Mesenchymal stem cell (in vitro differentiated cells and primary cell): ENCODE data around the gene ILKAP.

ENCODE experiments used
- DNase-seq: peaks from one replicate; pipeline ENCODE4 v3.0.0-alpha.2; 2013
- H2AFZ ChIP-seq: one replicate; pipeline ENCODE4 v1.6.1; 2013; ENCODE audit warnings: low read depth, mild to moderate bottlenecking, control low read depth, inconsistent platforms, low read length, moderate library complexity
- H2AK5ac ChIP-seq: 2 replicates; pipeline ENCODE4 v1.6.1; 2013; ENCODE audit warnings: low read length, moderate library complexity, mild to moderate bottlenecking, inconsistent platforms; ENCODE audit not compliant: severe bottlenecking
- H2BK120ac ChIP-seq: one replicate; pipeline ENCODE4 v1.6.1; 2013; ENCODE audit warnings: low read depth, mild to moderate bottlenecking, inconsistent platforms, low read length, moderate library complexity
- H2BK12ac ChIP-seq, 2 experiments: one replicate each; pipeline ENCODE4 v1.6.1; 2013; ENCODE audit warnings: inconsistent platforms in 2 of 2, low read length in 2 of 2, mild to moderate bottlenecking in 2 of 2, moderate library complexity in 2 of 2, control low read depth in 1 of 2
- H2BK15ac ChIP-seq: one replicate; pipeline ENCODE4 v1.6.1; 2013; ENCODE audit warnings: mild to moderate bottlenecking, low read depth, inconsistent platforms; ENCODE audit not compliant: poor library complexity, severe bottlenecking
- H2BK5ac ChIP-seq: 2 replicates; pipeline ENCODE4 v1.6.1; 2013; ENCODE audit warnings: low read depth, mild to moderate bottlenecking, low read length, control low read depth, inconsistent platforms; ENCODE audit not compliant: poor library complexity, severe bottlenecking
- H3K14ac ChIP-seq, 2 experiments: one replicate each; pipeline ENCODE4 v1.6.1; 2013; ENCODE audit warnings: inconsistent platforms in 2 of 2, low read length in 2 of 2, control low read depth in 1 of 2, mild to moderate bottlenecking in 1 of 2, moderate library complexity in 1 of 2
- H3K18ac ChIP-seq, 2 experiments: one replicate each; pipeline ENCODE4 v1.6.1; 2013; ENCODE audit warnings: inconsistent platforms in 2 of 2, low read length in 2 of 2, control low read depth in 1 of 2, low read depth in 1 of 2, mild to moderate bottlenecking in 1 of 2
- H3K23ac ChIP-seq, 2 experiments: one replicate each; pipeline ENCODE4 v1.6.1; 2013; ENCODE audit warnings: inconsistent platforms in 2 of 2, low read length in 2 of 2, mild to moderate bottlenecking in 2 of 2, moderate library complexity in 2 of 2, control low read depth in 1 of 2
- H3K27ac ChIP-seq: 2 replicates; pipeline ENCODE4 v1.5.1; 2013; ENCODE audit warnings: mild to moderate bottlenecking, moderate library complexity, low read length, control low read depth, inconsistent platforms; ENCODE audit not compliant: poor library complexity, severe bottlenecking
- H3K27me3 ChIP-seq, 2 experiments: 2 replicates each; pipeline versions ENCODE4 v1.6.1 to v1.7.0; 2013; ENCODE audit warnings: low read length in 2 of 2, mild to moderate bottlenecking in 2 of 2, moderate library complexity in 2 of 2, control low read depth in 1 of 2, inconsistent platforms in 1 of 2; ENCODE audit not compliant: control insufficient read depth in 1 of 2, insufficient read depth in 1 of 2
- H3K36me3 ChIP-seq, 2 experiments: 2 replicates each; pipeline versions ENCODE4 v1.6.1 to v1.7.0; 2013; ENCODE audit warnings: low read length in 2 of 2, control low read depth in 1 of 2, inconsistent platforms in 1 of 2, low read depth in 1 of 2, mild to moderate bottlenecking in 1 of 2; ENCODE audit not compliant: insufficient read depth in 2 of 2, control insufficient read depth in 1 of 2
- H3K4ac ChIP-seq, 2 experiments: one replicate each; pipeline ENCODE4 v1.6.1; 2013; ENCODE audit warnings: inconsistent platforms in 2 of 2, low read length in 2 of 2, mild to moderate bottlenecking in 2 of 2, moderate library complexity in 2 of 2, control low read depth in 1 of 2, low read depth in 1 of 2
- H3K4me1 ChIP-seq: 2 replicates; pipeline ENCODE4 v1.6.1; 2013; ENCODE audit warnings: low read depth, low read length, control low read depth; ENCODE audit not compliant: control insufficient read depth, insufficient read depth
- H3K4me2 ChIP-seq: 2 replicates; pipeline ENCODE4 v1.6.1; 2013; ENCODE audit warnings: low read length, mild to moderate bottlenecking, inconsistent platforms; ENCODE audit not compliant: poor library complexity, severe bottlenecking
- H3K4me3 ChIP-seq, 2 experiments: 2 replicates each; pipeline versions ENCODE4 v1.5.1 to v1.7.0; 2013; ENCODE audit warnings: low read length in 2 of 2, mild to moderate bottlenecking in 2 of 2, control low read depth in 1 of 2, low read depth in 1 of 2; ENCODE audit not compliant: insufficient read depth in 1 of 2
- H3K79me1 ChIP-seq: replicated peaks from 2 replicates; pipeline ENCODE4 v1.6.1; 2013; ENCODE audit warnings: mild to moderate bottlenecking, control low read depth, low read length, inconsistent platforms; ENCODE audit not compliant: poor library complexity, severe bottlenecking
- H3K9ac ChIP-seq: 2 replicates; pipeline ENCODE4 v1.7.0; 2013; ENCODE audit warnings: mild to moderate bottlenecking, low read length, moderate library complexity
- H3K9me3 ChIP-seq: 2 replicates; pipeline ENCODE4 v1.7.0; 2013; ENCODE audit warnings: mild to moderate bottlenecking, low read length; ENCODE audit not compliant: control insufficient read depth
- H4K8ac ChIP-seq: one replicate; pipeline ENCODE4 v1.6.1; 2013; ENCODE audit warnings: inconsistent platforms, mild to moderate bottlenecking, low read length, moderate library complexity
- H4K91ac ChIP-seq: one replicate; pipeline ENCODE4 v1.6.1; 2013; ENCODE audit warnings: mild to moderate bottlenecking, low read length, inconsistent platforms
- WGBS: methylation state at CpG from one replicate; pipeline ENCODE4 v1.1.7; 2013; ENCODE audit warnings: mixed read lengths; 5-methylcytosine and 5-hydroxymethylcytosine counted together

The ILKAP gene

DNA sequence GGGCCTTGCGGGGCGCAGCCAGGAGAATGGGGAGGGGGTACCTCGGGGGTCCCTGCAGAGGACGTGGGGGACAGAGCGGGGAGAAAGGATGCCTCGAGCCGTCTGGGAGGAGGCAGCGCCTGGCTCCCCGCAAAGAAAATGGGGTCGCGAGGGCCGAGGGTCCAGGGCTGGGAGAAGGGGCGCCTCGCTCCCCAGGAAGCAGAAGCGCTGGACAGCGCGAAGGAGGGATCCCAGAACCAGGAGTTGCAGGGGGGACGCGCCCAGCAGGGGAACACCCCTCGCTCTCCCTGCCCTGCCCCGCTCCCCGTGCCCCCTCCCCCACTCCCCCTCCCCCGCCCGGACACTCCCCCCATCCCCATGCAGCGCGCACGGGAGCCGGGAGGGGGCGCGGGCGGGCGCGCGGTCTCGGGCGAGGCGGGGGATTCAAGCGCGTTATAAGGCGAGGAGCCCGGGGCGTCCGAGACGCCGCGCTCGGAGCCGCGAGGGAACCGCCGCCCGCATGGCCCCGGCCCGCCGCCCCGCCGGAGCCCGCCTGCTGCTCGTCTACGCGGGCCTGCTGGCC is 44.9 kb downstream of the ILKAP start, which contains the start of gene ERFE:
ERFE (plus strand) TSS at position 462 of the 562 bp plus-strand sequence; CDS start at position 500, 38 bp downstream.
- Histone ChIP-seq H3K9me3 (no peaks in the 10 kb centered on the region), H3K27me3 (peaks cover 0 to 18% of the 10 kb centered on the region in 2 experiments), H2BK12ac (peak within 1 kb of the TSS in 1 of 2 experiments; percentile 6), H4K91ac (no peak within 1 kb of the TSS), H3K36me3 (no peaks in the 10 kb centered on the region), H3K23ac (no peak within 1 kb of the TSS), H4K8ac (no peak within 1 kb of the TSS), H3K79me1 (no peaks in the 10 kb centered on the region), H3K4me3 (peak within 1 kb of the TSS; percentile 45 to 72), H2BK120ac (peak within 1 kb of the TSS; percentile 50), H3K4me2 (peak within 1 kb of the TSS; percentile 69), H3K4ac (no peak within 1 kb of the TSS), H3K9ac (peak within 1 kb of the TSS; percentile 69), H2AFZ (no peak within 1 kb of the TSS), H3K4me1 (peaks cover 55% of the 10 kb centered on the region), H2BK5ac (no peak within 1 kb of the TSS), H2BK15ac (peak within 1 kb of the TSS; percentile 75), H2AK5ac (no peak within 1 kb of the TSS), H3K14ac (no peak within 1 kb of the TSS), H3K18ac (no peak within 1 kb of the TSS), H3K27ac (no peak within 1 kb of the TSS)
- peak; percentile 51 for DNase-seq
- WGBS, result 3% methylated on average over 31 of the region's 61 CpGs

- no peak overlapping the region for H3K4ac ChIP-seq
- no peak overlapping the region for H2BK12ac ChIP-seq
- H2BK120ac ChIP-seq, result no peak overlapping the region
- no peak overlapping the region for H4K8ac ChIP-seq
- H2AFZ ChIP-seq, result no peak overlapping the region
- H2BK5ac ChIP-seq, result no peak overlapping the region
- H3K9ac ChIP-seq, result no peak overlapping the region
- peak overlapping the region; percentile 75 for H2BK15ac ChIP-seq
- no peak overlapping the region for H3K14ac ChIP-seq
- H3K36me3 ChIP-seq, result no peaks in the 10 kb centered on the region
- peaks cover 50% of the 10 kb centered on the region for H3K4me1 ChIP-seq
- DNase-seq, result no peak
- no peak overlapping the region for H2AK5ac ChIP-seq
- H3K9me3 ChIP-seq, result no peaks in the 10 kb centered on the region
- H3K79me1 ChIP-seq, result no peaks in the 10 kb centered on the region
- H3K27ac ChIP-seq, result no peak overlapping the region
- H3K4me3 ChIP-seq, result no peak overlapping the region
- no peak overlapping the region for H3K23ac ChIP-seq
- no peak overlapping the region for H4K91ac ChIP-seq
- no peak overlapping the region for H3K18ac ChIP-seq
- H3K4me2 ChIP-seq, result no peak overlapping the region
- H3K27me3 ChIP-seq, result peaks cover 0 to 15% of the 10 kb centered on the region in 2 experiments
- WGBS, result 29% methylated on average over 21 of the region's 21 CpGs
These were observed 45.4 kb downstream of the ILKAP start for GRCh38 chr2:238158018-238158508.

DNA sequence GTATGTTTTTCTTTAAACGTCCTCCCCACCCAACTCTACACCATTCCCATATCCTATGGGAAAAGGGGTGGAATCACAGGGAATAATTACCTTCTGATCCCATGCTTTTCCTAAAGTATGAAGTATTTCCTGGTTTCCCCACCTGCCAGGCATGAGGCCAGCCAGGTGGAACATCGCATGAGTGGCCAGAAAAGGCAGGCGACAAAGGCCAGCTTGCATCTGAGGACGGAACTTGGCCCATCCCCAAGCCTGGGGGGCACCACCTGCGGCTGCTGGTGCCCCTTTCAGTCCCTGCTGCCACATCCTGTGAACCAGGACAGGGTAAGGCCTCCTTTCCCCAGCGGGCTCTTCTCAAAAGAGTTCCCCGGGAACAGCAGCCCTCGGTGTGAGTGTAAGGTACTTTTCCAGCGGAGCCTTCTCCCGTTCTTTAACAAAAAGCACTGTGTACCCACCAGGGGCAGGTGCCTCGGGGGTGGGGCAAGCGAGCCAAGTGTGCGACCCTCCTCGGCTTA is 45.9 kb downstream of the ILKAP start:
- Histone ChIP-seq H3K14ac (no peak overlapping the region), H2AK5ac (peak overlapping the region; percentile 66), H3K4ac (no peak overlapping the region), H3K9ac (no peak overlapping the region), H2BK5ac (no peak overlapping the region), H3K9me3 (no peaks in the 10 kb centered on the region), H3K4me1 (peaks cover 45% of the 10 kb centered on the region), H3K4me2 (no peak overlapping the region), H2BK15ac (peak overlapping the region; percentile 75), H4K91ac (no peak overlapping the region), H4K8ac (no peak overlapping the region), H2AFZ (no peak overlapping the region), H2BK12ac (no peak overlapping the region), H3K18ac (no peak overlapping the region), H2BK120ac (no peak overlapping the region), H3K79me1 (no peaks in the 10 kb centered on the region), H3K4me3 (no peak overlapping the region), H3K36me3 (no peaks in the 10 kb centered on the region), H3K27me3 (peaks cover 0 to 12% of the 10 kb centered on the region in 2 experiments), H3K23ac (no peak overlapping the region), H3K27ac (no peak overlapping the region)
- 68% methylated on average over 13 of the region's 14 CpGs for WGBS
- DNase-seq, result no peak

DNA sequence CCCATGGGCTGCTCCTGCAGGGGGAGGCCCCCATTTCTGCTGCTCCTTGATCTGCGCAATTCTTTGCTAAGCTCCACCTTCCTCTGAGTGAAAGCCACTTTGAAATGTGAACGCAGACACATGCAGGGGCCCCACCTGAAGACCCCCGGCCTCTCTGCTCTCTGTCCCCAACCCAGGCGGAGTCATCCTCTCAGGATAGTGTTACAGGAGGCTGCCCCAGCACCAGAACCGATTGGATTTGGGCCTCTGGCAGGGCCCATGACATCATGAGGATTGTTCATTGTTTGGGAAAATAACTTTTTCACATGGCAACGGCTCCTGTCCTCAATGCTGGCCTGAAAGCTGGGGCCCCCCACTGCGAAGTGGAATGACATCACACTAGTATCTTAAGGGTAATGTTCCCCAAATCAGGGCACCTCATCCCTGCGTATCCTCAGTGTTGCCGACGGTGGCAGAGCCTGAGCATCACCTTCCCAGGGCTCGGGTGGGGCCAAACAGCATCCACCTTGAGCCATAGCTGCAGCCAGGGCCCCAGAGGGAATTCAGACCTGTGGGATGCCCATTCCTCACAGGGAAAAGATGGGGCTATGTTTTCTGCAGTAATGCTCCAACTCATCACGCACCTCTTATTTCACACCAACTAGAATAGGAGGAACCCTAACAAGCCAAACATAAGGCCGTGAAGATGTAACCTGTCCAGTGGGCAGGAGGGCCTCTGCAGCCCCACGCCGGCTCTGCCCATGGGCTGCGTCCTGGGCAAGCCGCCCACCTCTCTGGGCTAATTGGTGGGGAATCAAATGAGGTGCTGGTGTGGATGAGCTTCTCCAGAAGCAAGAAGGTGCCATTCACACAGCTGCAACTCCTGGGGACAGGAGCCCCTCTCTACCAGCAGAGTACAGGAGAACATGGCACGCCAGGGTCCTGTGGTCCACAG is 47.5 kb downstream of the ILKAP start:
- H3K36me3 ChIP-seq, result no peaks in the 10 kb centered on the region
- peak overlapping the region in 1 of 2 experiments; percentile 46 for H3K18ac ChIP-seq
- H3K79me1 ChIP-seq, result no peaks in the 10 kb centered on the region
- H2BK12ac ChIP-seq, result peak overlapping the region in 1 of 2 experiments; percentile 72
- peak overlapping the region; percentile 19 for H2BK5ac ChIP-seq
- no peak overlapping the region for H3K23ac ChIP-seq
- DNase-seq, result peak; percentile 27
- peak overlapping the region; percentile 35 for H4K91ac ChIP-seq
- H3K14ac ChIP-seq, result peak overlapping the region in 1 of 2 experiments; percentile 2
- peak overlapping the region; percentile 16 for H3K27ac ChIP-seq
- no peaks in the 10 kb centered on the region for H3K9me3 ChIP-seq
- peak overlapping the region; percentile 47 for H3K9ac ChIP-seq
- H2AK5ac ChIP-seq, result peak overlapping the region; percentile 62
- H2BK15ac ChIP-seq, result no peak overlapping the region
- peak overlapping the region in 1 of 2 experiments; percentile 79 for H3K4ac ChIP-seq
- H4K8ac ChIP-seq, result no peak overlapping the region
- H2BK120ac ChIP-seq, result no peak overlapping the region
- 86% methylated on average over 18 of the region's 18 CpGs for WGBS
- H3K4me1 ChIP-seq, result peaks cover 47% of the 10 kb centered on the region
- no peak overlapping the region for H3K4me3 ChIP-seq
- H3K27me3 ChIP-seq, result peaks cover 0 to 7% of the 10 kb centered on the region in 2 experiments
- H2AFZ ChIP-seq, result no peak overlapping the region
- no peak overlapping the region for H3K4me2 ChIP-seq
